ENCODE data around the gene BACE1. TPM values are rescaled to one million over a fixed set of nuclear protein-coding genes. Genes with fewer than 3 reads are reported as not detected.

The BACE1 gene
- total and polyA plus RNA-seq, 2 experiments from 2014 or later: 2.4 to 7.2 TPM

DNA sequence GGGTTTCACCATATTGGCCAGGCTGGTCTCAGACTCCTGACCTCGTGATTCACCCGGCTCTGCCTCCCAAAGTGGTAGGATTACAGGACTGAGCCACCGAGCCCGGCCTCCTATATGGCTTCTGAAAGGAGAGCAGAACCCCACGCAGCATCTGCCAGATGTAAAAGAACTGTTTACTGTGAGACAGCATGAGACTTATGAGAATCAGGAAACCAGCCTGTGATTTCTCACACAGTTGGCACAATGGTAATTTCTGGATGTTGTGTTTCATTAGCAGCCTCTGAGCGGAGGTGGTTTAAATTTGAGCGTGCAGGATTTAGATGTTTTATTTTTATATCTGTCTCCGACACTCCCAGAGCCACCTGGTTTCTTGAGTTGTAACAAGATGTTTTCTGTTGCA lies 45.4 kb upstream of the BACE1 start:
- H3K4me3 Mint-ChIP-seq: no peak overlapping the region
- no peaks in the 10 kb centered on the region for H3K27me3 ChIP-seq (ENCODE audit: insufficient read depth)
- no peak overlapping the region for H2AFZ ChIP-seq
- H3K4me3 ChIP-seq: no peak overlapping the region
- H3K9me3 Mint-ChIP-seq: no peaks in the 10 kb centered on the region
- ATAC-seq (no peak), DNase-seq (ENCODE audit: low spot score) (no peak)
- peaks cover 24% of the 10 kb centered on the region for H3K36me3 Mint-ChIP-seq (ENCODE audit: low read depth)
- H3K79me2 ChIP-seq (replicated peaks; ENCODE audit: insufficient read depth): no peaks in the 10 kb centered on the region
- H3K4me2 ChIP-seq: no peak overlapping the region
- H3F3A ChIP-seq (replicated peaks; ENCODE audit: low read depth): no peaks in the 10 kb centered on the region
- TF ChIP-seq STAT1 (IDR thresholded peaks at IDR 0.05; ENCODE audit: unreplicated experiment) (no peak), CREB1 (CRISPR knock-in tag; IDR thresholded peaks at IDR 0.05; ENCODE audit: low read depth) (no peak), POLR2AphosphoS5 (IDR thresholded peaks at IDR 0.05; ENCODE audit: low read depth) (no peak), ZNF331 (CRISPR knock-in tag; IDR thresholded peaks at IDR 0.05; ENCODE audit: low read depth) (no peak), EZH2phosphoT487 (IDR thresholded peaks at IDR 0.05; ENCODE audit: unreplicated experiment) (no peak), ZNF114 (CRISPR knock-in tag; IDR thresholded peaks at IDR 0.05) (no peak), NANOG (IDR thresholded peaks at IDR 0.05; ENCODE audit: borderline replicate concordance) (no peak), EZH2 (IDR thresholded peaks at IDR 0.05; ENCODE audit: low read depth, unreplicated experiment) (no peak)
- TF ChIP-seq, protein P1, sequence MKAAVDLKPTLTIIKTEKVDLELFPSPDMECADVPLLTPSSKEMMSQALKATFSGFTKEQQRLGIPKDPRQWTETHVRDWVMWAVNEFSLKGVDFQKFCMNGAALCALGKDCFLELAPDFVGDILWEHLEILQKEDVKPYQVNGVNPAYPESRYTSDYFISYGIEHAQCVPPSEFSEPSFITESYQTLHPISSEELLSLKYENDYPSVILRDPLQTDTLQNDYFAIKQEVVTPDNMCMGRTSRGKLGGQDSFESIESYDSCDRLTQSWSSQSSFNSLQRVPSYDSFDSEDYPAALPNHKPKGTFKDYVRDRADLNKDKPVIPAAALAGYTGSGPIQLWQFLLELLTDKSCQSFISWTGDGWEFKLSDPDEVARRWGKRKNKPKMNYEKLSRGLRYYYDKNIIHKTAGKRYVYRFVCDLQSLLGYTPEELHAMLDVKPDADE (IDR thresholded peaks at IDR 0.05): no peak
- no peaks in the 10 kb centered on the region for H3K4me1 ChIP-seq (ENCODE audit: insufficient read depth)
- peaks cover 8% of the 10 kb centered on the region for H3K36me3 ChIP-seq (ENCODE audit: insufficient read depth)
- no peaks in the 10 kb centered on the region; the same call in none of the 2 replicates for H4K20me1 ChIP-seq (replicated peaks; ENCODE audit: insufficient read depth)
- peaks cover 4% of the 10 kb centered on the region for H3K27me3 Mint-ChIP-seq (ENCODE audit: insufficient read depth, low read depth, poor library complexity)
- H3K27ac Mint-ChIP-seq: no peak overlapping the region
- no peak overlapping the region for H3K27ac ChIP-seq (ENCODE audit: low read depth)
- H3K9me2 ChIP-seq (ENCODE audit: insufficient read depth): no peaks in the 10 kb centered on the region
- H3K4me1 Mint-ChIP-seq: no peaks in the 10 kb centered on the region

- Histone ChIP-seq H3K79me2 (replicated peaks; ENCODE audit: insufficient read depth) (no peaks in the 10 kb centered on the region), H3K27me3 (ENCODE audit: insufficient read depth) (no peaks in the 10 kb centered on the region), H4K20me1 (replicated peaks; ENCODE audit: insufficient read depth) (no peaks in the 10 kb centered on the region; the same call in none of the 2 replicates), H3K9me2 (ENCODE audit: insufficient read depth) (no peaks in the 10 kb centered on the region), H3K4me1 (ENCODE audit: insufficient read depth) (no peaks in the 10 kb centered on the region), H3K4me3 (no peak overlapping the region), H3K27ac (ENCODE audit: low read depth) (no peak overlapping the region), H3F3A (replicated peaks; ENCODE audit: low read depth) (no peaks in the 10 kb centered on the region), H2AFZ (no peak overlapping the region), H3K36me3 (ENCODE audit: insufficient read depth) (no peaks in the 10 kb centered on the region), H3K4me2 (no peak overlapping the region)
- Mint-ChIP-seq H3K27me3 (ENCODE audit: insufficient read depth, low read depth, poor library complexity) (peaks cover 4% of the 10 kb centered on the region), H3K36me3 (ENCODE audit: low read depth) (peaks cover 18% of the 10 kb centered on the region; the same call in 2 of the 3 replicates), H3K9me3 (no peaks in the 10 kb centered on the region), H3K4me3 (no peak overlapping the region), H3K4me1 (no peaks in the 10 kb centered on the region), H3K27ac (no peak overlapping the region)
- no peak; the same call in 2 of the 3 replicates for ATAC-seq
- DNase-seq (ENCODE audit: low spot score): no peak
- TF ChIP-seq REST (IDR thresholded peaks at IDR 0.05; ENCODE audit: unreplicated experiment) (no peak), JUNB (IDR thresholded peaks at IDR 0.05; ENCODE audit: unreplicated experiment) (no peak), ZNF331 (CRISPR knock-in tag; IDR thresholded peaks at IDR 0.05; ENCODE audit: low read depth) (no peak), NANOG (IDR thresholded peaks at IDR 0.05; ENCODE audit: borderline replicate concordance) (no peak), CREB1 (CRISPR knock-in tag; IDR thresholded peaks at IDR 0.05; ENCODE audit: low read depth) (no peak), EZH2phosphoT487 (IDR thresholded peaks at IDR 0.05; ENCODE audit: unreplicated experiment) (no peak), ZNF114 (CRISPR knock-in tag; IDR thresholded peaks at IDR 0.05) (no peak), STAT1 (IDR thresholded peaks at IDR 0.05; ENCODE audit: unreplicated experiment) (no peak), EZH2 (IDR thresholded peaks at IDR 0.05; ENCODE audit: low read depth, unreplicated experiment) (no peak), POLR2AphosphoS5 (IDR thresholded peaks at IDR 0.05; ENCODE audit: low read depth) (no peak)
- TF ChIP-seq, protein P2, sequence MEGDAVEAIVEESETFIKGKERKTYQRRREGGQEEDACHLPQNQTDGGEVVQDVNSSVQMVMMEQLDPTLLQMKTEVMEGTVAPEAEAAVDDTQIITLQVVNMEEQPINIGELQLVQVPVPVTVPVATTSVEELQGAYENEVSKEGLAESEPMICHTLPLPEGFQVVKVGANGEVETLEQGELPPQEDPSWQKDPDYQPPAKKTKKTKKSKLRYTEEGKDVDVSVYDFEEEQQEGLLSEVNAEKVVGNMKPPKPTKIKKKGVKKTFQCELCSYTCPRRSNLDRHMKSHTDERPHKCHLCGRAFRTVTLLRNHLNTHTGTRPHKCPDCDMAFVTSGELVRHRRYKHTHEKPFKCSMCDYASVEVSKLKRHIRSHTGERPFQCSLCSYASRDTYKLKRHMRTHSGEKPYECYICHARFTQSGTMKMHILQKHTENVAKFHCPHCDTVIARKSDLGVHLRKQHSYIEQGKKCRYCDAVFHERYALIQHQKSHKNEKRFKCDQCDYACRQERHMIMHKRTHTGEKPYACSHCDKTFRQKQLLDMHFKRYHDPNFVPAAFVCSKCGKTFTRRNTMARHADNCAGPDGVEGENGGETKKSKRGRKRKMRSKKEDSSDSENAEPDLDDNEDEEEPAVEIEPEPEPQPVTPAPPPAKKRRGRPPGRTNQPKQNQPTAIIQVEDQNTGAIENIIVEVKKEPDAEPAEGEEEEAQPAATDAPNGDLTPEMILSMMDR (conservative IDR thresholded peaks at IDR 0.05; ENCODE audit: low read depth in 2 of 2): no peak
- TF ChIP-seq, protein P1 (IDR thresholded peaks at IDR 0.05): no peak
Observed at GRCh38 chr11:117356126-117356890, 40.3 kb upstream of the BACE1 start.

All from GM23338 (cell line).